NCI-H187 (cell line): ENCODE data around the gene VSNL1.
"Not testable (repeated sequence)": the region's sequence is repeated elsewhere in the genome, so short reads cannot be mapped to it uniquely, and the experiment has no call there.

ENCODE experiments used
- DNase-seq, 2 experiments: peaks; one replicate each; lab custom pipeline; 2025; lab: John Stamatoyannopoulos, UW

VSNL1 gene

DNA sequence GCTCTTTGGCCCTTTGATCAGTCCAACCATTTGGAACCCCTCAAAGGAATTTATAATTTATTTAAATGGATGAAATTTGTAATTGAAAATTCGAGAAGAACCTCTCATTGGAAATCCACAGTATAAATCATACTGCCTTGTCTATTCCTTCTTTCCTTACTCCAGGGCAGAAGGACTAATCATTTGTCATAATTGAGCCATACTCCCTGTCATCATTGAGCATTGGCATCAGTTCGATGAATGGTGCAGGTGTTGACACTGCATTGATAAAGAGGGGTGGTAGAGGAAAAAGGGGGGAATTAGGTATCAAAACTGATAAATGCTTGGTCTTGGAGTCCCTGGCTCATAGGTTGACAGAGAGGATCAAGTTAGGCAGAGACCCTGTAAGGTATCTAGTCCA lies 2.0 kb downstream of the VSNL1 start:
- no peak for DNase-seq

DNA sequence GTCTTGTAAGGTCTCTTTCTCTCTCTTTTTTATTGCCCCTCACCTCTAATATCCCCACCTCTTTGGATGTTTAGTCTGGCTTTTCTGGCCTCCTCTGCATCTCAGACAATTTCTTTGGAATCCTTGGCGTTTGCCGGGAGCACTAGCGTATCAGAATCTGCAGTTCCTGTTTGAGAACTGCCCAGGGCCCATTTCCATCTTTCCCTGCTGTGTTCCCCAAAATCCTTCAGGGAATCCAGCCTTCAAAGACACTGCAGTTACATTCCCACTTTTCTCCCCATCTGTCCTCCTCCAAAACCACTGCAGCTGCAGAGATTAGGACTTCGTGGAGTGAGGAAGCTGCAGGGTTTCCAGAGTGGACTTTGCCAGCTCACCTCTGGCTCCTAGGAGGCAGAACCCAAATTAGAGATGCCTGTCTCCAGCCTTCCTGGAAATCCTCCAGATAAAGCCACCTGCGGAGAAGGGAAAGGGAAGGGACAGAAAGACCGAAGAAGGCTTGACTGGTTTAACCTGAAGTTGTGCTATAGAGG lies 2.7 kb downstream of the VSNL1 start:
- no peak for DNase-seq

DNA sequence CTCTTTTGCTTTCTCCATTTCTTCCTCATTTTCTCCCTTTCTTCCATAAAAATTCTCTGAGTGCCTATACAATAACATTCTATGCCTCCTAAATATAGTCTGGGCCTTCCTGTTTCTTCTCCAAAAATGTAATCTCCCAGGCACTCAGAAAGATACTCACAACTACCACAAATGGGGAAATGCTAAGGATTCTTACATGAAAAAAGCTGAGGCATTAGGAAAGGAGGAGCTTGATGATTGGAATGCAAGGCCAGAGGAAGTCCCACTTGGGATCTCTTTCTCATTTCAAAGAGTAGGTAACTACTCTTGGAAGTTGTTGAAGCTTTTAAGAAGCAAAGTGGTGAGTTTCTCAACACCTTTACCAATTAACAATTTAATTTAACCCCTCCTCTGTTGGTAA lies 3.4 kb downstream of the VSNL1 start:
- no peak for DNase-seq

DNA sequence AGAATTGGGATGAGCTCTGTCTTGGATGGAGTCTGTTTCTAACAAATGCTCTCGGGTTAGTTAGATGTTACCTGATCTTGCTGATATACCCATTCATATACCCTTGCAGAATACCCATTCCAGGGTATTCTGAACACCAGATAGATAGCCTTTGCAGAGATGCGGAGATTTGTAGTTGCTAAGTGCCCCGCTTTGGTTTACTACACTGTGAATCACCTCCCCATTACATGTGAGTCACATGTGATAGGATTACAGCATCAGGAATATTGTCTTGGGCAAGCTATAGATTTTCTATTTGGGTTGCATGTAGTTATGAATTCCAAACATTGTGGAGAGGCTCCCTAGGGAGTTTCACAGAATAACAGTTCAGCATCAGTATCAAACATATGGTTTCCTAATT lies 3.8 kb downstream of the VSNL1 start:
- DNase-seq: no peak

DNA sequence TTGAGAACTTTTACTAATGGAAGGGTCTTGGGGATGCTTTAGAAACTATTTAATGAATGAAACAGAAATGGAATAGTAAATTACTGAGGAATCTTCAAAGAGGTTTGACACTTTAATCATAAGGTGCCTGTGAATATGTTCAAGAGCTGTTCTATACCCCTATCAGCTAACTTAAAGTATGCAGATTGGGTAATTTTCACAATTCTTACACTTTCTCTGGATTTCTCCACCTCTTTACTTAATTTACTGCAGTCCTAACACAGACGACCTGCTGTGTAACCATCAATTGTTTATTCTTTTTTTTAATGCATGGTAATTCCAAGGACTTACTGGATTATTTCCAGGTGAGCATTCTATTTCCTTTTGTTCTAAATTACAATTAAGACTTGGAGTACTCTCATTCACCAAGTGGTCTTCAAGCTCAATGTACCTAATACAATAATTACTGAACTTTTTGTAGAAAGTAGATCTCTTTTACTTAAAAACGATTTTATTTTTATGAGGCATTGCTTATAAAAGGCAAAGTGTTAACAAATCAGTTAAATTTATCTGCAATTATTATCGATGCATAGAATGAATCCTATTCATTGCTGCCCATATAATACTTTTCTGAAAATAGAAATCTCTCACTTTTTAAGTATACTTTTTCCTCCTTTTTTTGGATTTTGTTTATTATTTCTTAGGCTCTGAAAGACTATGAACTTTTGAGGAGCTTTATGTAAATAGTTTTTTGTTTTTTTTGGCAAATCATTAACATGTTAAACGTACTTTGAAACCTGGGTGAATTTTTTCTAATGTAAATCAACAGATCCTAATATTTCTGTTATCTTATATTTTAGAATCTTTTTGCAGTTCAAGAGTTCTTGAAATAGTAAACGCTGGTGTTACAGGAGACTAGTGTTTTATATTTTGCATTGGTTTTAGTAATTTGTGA lies 5.5 kb downstream of the VSNL1 start:
- DNase-seq: no peak

DNA sequence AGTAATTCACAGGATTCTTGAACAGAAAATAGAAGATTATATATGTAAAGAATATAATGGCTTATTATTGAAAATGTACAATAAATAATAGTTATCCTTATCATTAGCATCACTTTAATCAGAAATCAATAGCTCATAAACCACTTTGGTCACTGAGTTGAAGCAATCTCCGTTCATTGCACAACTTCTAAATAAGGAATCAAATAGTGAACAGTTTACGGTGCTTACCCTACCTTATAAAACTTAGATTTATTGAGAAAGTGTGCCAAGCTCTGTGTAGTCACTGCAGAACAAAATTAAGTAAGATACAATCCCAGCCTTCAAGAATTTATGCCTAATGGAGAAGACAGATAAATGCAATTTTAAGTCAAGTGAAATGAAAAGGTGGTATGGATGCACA lies 6.7 kb downstream of the VSNL1 start:
- no peak for DNase-seq

DNA sequence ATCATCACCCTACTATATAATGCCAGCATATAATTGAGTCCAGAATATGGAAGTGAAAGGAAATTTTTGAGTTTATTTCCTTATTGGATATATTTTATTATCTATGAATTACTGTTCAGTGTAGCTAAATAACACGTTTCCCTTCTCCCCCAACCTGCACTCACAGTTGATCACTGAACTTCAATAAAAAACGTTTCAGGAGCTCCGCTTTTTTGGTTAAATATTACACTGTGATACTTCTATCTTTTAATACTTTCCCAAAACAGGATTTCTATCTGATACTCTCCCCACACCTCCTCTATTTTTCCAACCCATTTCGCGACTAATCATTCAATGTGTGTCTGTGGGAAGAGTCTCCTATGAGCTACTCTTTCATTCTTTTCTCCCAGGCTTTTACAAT lies 7.2 kb downstream of the VSNL1 start:
- DNase-seq: no peak

DNA sequence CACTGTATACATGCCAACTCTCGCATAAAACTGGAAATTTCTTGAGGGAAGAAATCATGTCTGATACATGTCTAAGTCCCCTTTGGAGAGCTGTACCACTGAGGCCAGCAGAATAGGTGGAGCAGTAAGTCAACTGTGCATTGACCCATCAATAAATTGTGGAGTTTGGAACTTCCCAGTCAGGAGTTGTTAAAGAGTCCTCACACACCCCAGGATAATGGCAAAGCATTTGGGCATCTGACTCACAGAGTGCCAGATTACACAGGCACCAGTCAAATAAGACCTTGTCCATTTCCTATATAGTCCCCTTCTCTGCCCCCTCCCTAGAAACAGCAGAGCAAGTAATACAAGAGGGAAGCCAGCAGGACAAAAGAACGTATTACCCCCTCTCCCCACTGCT lies 10.4 kb downstream of the VSNL1 start:
- DNase-seq: no peak

DNA sequence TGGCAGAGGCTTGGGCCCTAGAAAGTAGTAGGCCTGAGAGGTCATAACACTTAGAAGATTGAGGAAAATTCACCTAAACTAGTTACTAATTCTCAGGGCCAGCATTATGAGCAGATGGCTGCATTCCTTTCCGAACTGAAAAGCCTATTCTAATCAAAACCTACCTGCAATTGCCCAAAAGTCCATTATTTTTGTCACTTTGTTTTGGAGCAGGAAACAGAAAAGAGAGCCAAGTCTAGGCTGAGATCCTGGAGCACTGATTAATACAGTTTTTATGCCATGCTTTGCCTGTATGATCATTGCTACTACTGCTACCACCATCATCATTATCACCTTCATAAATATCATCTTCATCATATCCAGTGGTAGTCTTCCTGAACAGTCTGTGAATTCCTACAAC lies 14.7 kb downstream of the VSNL1 start:
- DNase-seq: no peak

DNA sequence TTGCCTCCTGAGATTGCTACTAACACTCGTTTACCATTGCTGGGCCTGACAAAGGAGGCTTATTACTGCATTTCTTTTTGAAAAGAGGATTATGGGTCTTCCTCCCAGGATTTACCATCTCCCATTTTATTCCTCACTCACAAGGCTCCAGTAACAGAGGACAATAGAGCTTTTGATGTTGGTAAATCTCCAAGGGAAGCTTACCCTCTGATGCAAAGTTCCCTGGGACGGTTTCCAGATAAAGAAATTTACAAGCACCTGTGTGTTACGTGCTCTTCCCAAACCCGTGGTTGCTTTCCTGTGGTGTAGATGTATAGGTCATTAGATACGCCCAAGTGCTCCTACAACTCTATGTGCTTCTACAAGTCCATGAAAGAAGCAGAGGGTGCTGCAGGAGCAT lies 17.1 kb downstream of the VSNL1 start:
- no peak for DNase-seq

DNA sequence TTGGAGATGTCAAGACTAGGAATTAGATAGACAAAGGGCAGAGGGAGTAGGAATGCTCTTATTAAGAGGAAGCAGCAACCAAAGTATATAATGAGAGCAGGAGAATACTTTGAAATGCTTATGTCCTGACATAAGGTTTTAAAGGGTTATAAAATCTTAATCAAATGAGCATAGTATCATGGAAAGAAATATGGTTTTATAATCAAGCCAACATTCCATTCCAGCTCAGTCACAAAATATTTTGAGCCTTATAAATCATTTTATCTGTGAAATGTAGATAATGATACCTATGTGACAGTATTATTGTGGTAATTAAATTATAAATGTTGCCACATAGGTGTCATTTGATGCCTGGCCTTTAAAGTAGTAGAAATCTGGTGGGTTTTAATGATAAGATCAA lies 17.6 kb downstream of the VSNL1 start:
- no peak for DNase-seq

DNA sequence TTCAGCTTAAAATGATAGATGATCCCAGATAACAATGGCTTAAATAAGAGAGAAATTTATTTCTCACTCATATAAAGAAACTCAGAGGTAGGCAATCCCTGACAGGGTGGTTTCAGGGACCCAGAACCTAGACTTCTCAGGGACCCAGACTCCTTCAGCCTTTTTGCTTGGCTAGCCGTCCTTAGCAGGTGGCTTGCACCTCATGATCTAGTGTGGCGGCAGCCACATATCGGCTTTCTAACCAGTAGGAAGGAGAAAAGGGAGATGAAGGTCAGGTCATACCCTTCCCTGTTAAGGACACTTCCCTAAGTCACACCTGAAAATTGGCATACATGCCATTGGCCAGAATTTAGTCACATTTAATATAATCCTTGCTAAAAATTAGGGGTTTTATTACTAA lies 18.4 kb downstream of the VSNL1 start:
- no peak for DNase-seq

DNA sequence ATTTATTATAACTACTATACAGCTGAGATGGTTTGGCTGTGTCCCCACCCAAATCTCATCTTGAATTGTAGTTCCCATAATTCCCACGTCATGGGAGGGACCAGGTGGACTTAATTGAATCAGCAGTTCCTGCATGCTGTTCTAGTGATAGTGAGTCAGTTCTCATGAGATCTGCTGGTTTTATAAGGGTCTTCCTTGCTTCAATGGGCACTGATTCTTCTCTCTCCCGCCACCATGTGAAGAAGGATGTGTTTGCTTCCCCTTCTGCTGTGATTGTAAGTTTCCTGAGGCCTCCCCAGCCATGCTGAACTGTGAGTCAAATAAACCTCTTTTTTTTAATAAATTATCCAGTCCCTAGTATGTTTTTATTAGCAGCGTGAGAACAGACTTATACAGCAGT lies 25.2 kb downstream of the VSNL1 start:
- not testable (repeated sequence) for DNase-seq

DNA sequence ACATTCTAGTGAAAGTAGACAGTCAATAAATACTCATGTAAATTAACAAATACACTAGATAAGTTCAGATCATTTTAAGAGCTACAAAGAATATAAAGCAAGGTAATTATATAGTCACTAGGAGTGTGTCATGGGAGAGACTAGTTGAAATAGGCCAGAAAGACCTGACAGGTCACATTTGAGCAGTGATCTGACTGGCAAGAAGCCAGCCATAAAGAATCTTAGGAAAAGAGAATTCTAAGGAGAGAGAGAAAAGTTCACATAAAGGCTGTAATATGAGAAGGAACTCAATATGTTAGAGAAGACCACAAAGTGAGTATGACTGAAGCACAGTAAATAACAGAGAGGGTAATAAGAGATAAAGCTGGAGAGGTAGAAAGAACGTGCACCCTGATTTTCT lies 31.2 kb downstream of the VSNL1 start:
- no peak for DNase-seq

DNA sequence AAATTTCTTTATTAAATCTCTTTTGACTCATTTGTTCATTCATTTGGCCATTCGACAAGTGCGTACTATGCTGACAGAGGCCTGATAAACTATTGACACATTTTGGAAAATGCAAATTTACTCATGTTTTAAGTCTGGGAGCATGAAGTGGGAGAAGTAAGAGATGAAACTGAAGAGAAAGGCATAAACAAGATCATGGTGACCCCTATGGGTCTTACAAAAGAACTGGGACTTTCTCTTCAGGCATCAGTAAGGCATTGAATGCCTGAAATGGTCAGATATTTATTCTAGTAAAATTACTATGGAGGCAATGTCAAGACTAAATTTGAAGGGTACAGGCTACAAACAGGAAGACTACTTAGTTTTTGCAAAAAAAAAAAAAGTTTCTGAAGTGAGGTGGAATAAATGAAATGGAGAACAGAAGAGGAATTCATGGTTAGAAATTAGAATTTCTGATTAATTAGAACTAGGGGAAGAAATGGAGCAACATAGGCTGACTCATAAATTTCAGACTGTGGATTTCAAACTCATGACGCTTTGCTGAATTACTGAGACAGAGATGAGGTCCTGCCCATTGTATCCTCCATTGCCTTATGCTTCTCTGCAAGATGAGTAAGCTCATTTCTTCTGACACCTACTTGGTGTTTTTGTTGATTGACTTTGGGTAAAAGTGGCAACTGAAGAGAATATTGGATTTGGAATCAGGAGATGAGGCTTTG lies 32.7 kb downstream of the VSNL1 start:
- no peak for DNase-seq

DNA sequence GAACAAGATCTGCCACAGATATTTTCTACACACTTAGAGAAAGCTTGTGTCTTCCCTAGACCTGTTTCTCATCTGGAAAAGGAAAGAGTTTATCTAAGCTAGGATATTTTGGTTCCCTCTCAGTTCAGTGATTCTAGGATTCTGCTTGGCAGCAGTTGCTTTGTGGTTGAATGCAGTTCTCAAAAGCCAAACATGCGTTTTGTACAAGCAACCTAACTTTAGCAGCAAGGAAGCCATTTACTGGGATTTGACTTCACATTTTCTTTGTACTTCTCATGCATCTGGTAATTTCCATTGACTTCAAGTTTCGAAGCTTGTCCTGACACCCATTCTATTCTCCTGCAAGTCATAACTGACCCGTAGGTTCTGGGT lies 33.3 kb downstream of the VSNL1 start:
- no peak for DNase-seq

DNA sequence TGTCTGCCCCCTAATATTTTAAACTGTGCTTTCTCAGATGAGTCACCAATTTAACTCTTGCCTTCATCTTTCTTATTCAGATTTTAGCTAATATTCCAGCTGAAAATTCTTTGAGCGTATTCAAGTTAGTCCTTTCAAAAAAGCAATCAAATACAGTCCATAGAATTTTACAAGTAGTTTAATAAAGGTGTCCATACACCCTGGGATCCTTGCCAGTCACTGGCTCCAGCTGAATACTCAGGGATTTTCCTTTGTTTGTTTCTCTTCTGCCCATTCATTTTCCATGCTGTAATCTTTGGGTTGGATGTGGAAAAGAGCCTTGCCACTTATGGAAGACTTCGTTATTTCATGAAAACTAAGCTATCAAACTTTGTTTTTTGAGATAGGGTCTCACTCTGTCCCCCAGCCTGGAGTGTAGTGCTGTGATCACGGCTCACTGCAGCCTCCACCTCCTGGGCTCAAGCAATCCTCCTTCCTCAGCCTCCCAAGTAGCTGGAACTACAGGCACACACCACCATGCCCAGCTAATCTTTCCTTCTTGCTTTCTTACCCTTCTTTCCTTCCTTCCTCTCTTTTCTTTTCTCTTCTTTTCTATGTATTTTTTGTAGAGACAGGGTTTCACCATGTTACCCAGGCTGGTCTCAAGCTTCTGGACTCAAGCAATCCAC lies 34.0 kb downstream of the VSNL1 start:
- DNase-seq: no peak

DNA sequence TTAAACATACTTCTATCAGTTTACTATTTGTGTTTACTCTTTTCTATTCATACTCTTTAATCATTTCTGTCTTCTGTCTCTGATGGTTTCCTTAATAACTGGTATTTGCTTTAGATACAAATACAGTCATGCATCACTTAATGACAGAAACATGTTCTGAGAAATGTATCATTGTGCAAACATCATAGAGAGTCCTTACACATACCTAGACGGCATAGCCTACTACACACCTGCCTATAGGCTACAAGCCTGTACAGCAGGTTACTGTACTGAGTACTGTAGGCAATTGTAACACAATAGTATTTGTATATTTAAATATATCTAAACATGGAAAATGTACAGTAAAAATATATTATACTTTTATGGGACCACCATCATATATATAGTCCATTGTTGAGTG lies 36.3 kb downstream of the VSNL1 start:
- no peak for DNase-seq

DNA sequence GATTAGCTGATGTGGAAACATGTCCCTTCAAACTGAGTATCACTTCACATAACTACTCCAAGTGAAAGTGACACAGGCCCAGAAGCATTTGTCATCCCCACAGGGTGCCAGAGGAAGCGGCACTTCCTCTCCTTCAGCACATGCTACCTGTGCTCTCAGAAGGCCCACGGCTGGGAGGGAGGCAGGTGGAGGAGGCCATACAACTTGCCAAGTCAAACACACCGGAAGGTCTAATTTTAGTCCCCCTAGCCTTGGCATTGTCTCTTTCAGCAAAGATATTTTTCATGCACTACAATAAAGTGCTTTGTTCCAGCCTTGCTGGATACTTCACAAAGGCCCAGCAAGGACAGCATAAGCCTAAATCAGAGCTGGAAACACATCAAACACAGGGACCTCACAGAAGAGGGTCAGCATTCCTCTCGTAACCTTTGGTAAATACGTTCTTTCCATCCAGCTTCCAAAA lies 38.0 kb downstream of the VSNL1 start:
- DNase-seq: no peak

DNA sequence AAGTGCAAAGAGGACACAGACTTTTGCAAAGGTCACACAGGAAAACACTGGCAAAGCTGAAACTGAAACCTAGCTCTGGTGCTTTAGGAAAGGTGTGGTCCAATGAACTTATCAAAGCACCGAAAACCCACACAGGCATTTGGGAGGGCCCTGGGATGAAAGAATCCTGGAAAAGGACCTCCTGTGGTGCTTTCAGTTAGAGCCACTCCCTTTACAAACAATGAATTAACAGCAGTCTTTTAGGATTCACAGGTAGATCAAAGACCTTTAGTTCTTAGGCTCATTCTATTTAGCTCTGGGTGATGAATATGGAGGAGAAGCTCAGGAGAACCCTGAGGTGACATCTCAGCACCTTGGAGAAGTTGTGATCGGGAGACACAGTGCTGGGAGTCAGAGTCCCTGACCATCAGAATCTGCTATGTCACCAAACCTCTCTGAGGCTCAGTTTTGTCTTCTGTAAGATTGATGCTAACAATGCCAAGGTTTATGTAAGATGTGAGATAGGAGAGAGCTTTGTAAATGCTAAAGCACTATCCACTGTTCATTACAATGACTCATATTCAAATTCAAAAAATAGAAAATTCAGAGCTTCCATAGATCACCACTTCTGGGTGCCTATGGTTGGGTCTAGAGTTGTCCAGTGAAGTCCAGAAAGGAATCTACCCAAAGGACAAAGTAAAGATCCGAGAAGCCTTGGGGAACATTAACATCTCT lies 39.3 kb downstream of the VSNL1 start:
- DNase-seq: no peak

DNA sequence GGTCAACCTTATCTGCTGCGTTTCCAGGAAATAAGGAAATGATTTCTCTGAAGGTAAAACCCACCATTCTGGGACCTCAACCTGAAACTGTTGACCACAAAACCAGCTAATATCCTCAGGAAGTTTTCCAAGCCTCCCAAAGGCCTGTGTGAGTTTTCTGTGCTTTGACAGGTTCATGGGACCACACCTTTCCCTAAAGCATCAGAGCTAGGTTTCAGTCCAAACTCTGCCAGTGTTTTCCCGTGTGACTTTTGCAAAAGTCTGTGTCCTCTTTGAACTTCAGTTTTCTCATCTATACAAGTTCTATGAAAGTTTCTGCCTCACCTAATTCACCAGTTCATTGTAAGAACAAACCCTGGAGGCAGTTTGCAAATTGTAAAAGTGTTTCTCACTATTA lies 39.8 kb downstream of the VSNL1 start:
- no peak for DNase-seq

DNA sequence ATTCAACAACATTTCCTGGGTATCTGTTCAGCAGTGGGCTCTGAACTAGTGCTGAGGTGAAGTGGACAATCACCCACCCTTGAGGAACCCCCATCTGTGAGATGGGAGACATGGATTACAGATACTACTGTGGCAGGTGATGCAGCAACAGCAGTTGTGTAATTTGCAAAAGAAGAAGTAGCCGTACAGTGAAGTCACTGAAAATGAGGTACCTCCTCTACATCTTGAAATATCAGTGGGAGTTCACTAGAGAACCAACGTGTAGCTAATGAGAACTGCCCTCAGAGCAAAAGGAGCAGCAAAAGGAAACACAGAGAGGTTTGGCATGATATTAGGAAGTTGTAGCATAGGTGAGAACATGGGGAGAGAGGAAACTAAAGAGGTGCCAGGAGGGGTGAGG lies 41.3 kb downstream of the VSNL1 start:
- no peak for DNase-seq
